NCI-H748 (cell line): ENCODE data around the gene DEFB112.

Source experiments
- DNase-seq: peaks from one replicate; lab custom pipeline; 2025; ENCODE audit not compliant: unreplicated experiment; lab: John Stamatoyannopoulos, UW

The DEFB112 gene

GRCh38 chr6:50003139-50003538 is 46.6 kb downstream of the DEFB112 start:
- DNase-seq = no peak

- DNase-seq = no peak
These were observed 54.5 kb downstream of the DEFB112 start for GRCh38 chr6:49995278-49995677.
